ENCODE data around the gene DCAF12.
"Not testable (repeated sequence)": the region's sequence is repeated elsewhere in the genome, so short reads cannot be mapped to it uniquely, and the experiment has no call there.

Gene DCAF12

DNA sequence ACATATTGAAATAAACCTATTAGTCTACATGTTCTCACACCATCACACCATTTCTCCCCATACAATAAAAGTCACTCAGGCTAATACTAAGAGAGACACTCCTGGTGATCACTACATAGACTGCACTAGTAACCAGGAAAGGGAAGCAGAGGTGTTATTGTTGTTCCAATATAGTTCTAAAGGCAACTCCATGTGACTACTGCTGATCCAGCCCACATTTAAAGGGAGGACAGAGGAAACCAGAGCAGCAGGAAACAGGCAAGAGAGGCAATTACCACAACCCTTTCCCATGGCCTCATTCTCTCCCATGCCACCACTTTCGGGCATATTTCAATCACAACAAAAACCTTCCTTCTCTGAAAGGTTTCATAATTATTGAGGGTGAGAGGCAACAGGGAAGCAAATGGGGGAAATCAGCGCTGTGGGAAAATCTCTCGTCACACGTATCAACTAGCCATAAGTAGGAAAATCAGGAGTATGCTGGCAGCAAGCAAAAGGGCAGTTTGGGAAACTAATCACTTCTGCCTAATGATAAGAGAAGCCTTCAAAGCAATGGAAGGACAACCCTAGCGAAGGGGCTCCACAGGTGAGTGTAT is 79.6 kb downstream of the DCAF12 start:
- TF ChIP-seq, protein P1, sequence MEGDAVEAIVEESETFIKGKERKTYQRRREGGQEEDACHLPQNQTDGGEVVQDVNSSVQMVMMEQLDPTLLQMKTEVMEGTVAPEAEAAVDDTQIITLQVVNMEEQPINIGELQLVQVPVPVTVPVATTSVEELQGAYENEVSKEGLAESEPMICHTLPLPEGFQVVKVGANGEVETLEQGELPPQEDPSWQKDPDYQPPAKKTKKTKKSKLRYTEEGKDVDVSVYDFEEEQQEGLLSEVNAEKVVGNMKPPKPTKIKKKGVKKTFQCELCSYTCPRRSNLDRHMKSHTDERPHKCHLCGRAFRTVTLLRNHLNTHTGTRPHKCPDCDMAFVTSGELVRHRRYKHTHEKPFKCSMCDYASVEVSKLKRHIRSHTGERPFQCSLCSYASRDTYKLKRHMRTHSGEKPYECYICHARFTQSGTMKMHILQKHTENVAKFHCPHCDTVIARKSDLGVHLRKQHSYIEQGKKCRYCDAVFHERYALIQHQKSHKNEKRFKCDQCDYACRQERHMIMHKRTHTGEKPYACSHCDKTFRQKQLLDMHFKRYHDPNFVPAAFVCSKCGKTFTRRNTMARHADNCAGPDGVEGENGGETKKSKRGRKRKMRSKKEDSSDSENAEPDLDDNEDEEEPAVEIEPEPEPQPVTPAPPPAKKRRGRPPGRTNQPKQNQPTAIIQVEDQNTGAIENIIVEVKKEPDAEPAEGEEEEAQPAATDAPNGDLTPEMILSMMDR (IDR thresholded peaks at IDR 0.05; ENCODE audit: low read depth, low read length), result no peak
- H3K9me3 ChIP-seq (ENCODE audit: severe bottlenecking), result peaks cover 3% of the 10 kb centered on the region
- DNase-seq, result no peak
- peak overlapping the region; percentile 82 for H3K4me3 ChIP-seq (ENCODE audit: low read depth, low read length)
- H3K36me3 ChIP-seq, result peaks cover 22% of the 10 kb centered on the region
- H3K27ac ChIP-seq, result no peak overlapping the region
- H3K27me3 ChIP-seq (ENCODE audit: insufficient read depth, low read depth, severe bottlenecking), result no peaks in the 10 kb centered on the region

DNA sequence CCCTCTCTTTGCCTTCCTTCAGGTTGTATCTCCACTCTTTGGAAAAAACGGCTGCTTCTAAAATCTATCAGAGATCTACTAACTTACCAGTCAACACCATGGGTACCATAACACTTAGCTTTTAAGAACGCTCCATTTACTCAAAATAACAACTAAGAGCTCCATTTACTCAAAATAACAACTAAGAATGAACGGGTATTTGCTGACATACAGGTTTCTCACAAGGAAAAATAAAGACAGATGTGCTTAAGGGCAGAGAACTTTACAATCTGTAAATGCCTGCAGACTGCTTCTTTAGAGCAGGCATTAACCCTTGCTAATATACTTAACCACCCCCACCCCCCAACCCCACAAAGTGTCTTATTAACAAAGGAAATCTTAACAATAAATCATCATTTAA is 80.6 kb downstream of the DCAF12 start:
- Histone ChIP-seq H3K27ac (no peak overlapping the region), H3K36me3 (peaks cover 28% of the 10 kb centered on the region), H3K4me3 (ENCODE audit: low read depth, low read length) (no peak overlapping the region), H3K27me3 (ENCODE audit: insufficient read depth, low read depth, severe bottlenecking) (no peaks in the 10 kb centered on the region), H3K9me3 (ENCODE audit: severe bottlenecking) (peaks cover 3% of the 10 kb centered on the region)
- no peak for DNase-seq
- TF ChIP-seq, protein P1 (IDR thresholded peaks at IDR 0.05; ENCODE audit: low read depth, low read length), result no peak

- H3K4me3 ChIP-seq (ENCODE audit: low read depth, low read length); DNase-seq; H3K9me3 ChIP-seq (ENCODE audit: severe bottlenecking); H3K27me3 ChIP-seq (ENCODE audit: insufficient read depth, low read depth, severe bottlenecking); H3K27ac ChIP-seq: not testable (repeated sequence)
- peaks cover 28% of the 10 kb centered on the region for H3K36me3 ChIP-seq
Observed at GRCh38 chr9:34042074-34042473, 84.4 kb downstream of the DCAF12 start.

DNA sequence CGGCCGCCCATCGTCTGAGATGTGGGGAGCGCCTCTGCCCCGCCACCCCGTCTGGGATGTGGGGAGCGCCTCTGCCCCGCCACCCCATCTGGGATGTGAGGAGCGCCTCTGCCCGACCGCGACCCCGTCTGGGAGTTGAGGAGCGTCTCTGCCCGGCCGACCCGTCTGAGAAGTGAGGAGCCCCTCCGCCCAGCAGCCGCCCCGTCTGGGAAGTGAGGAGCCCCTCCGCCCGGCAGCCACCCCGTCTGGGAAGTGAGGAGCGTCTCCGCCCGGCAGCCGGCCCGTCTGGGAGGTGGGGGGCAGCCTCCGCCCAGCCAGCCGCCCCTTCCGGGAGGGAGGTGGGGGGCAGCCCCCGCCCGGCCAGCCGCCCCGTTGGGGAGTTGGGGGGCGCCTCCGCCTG is 87.6 kb downstream of the DCAF12 start:
- peaks cover 20% of the 10 kb centered on the region for H3K36me3 ChIP-seq
- DNase-seq; H3K27ac ChIP-seq; H3K9me3 ChIP-seq (ENCODE audit: severe bottlenecking); H3K4me3 ChIP-seq (ENCODE audit: low read depth, low read length); H3K27me3 ChIP-seq (ENCODE audit: insufficient read depth, low read depth, severe bottlenecking): not testable (repeated sequence)

GRCh38 chr9:34037626-34038025 is 88.9 kb downstream of the DCAF12 start:
- H3K27ac ChIP-seq, result no peak overlapping the region
- no peak for DNase-seq
- H3K4me3 ChIP-seq (ENCODE audit: low read depth, low read length), result no peak overlapping the region
- TF ChIP-seq, protein P1 (IDR thresholded peaks at IDR 0.05; ENCODE audit: low read depth, low read length), result no peak
- H3K36me3 ChIP-seq, result peaks cover 18% of the 10 kb centered on the region
- no peaks in the 10 kb centered on the region for H3K27me3 ChIP-seq (ENCODE audit: insufficient read depth, low read depth, severe bottlenecking)
- H3K9me3 ChIP-seq (ENCODE audit: severe bottlenecking), result no peaks in the 10 kb centered on the region

- DNase-seq, result no peak
- Histone ChIP-seq H3K27me3 (ENCODE audit: insufficient read depth, low read depth, severe bottlenecking) (no peaks in the 10 kb centered on the region), H3K9me3 (ENCODE audit: severe bottlenecking) (no peaks in the 10 kb centered on the region), H3K4me3 (ENCODE audit: low read depth, low read length) (no peak overlapping the region), H3K27ac (no peak overlapping the region), H3K36me3 (peaks cover 22% of the 10 kb centered on the region)
- TF ChIP-seq, protein P1 (IDR thresholded peaks at IDR 0.05; ENCODE audit: low read depth, low read length), result no peak
Observed at GRCh38 chr9:34036625-34037024, 89.9 kb downstream of the DCAF12 start.
